Stomach smooth muscle (tissue), 2 donors: Measurements from ENCODE around the gene DERA.
A peak's percentile ranks its signal among the peaks of the same experiment; 100 is the strongest.

ENCODE experiments used
- H3K27ac ChIP-seq: one replicate; pipeline ENCODE4 v1.7.0; 2013; ENCODE audit warnings: mild to moderate bottlenecking, low read length, inconsistent platforms
- H3K27me3 ChIP-seq, 2 donors: one replicate each; pipeline ENCODE4 v1.7.0; 2013; ENCODE audit warnings: low read length in 2 of 2; ENCODE audit not compliant: insufficient read depth in 2 of 2, control insufficient read depth in 1 of 2
- H3K36me3 ChIP-seq, 2 donors: one replicate each; pipeline ENCODE4 v1.7.0; 2013; ENCODE audit warnings: low read length in 2 of 2; ENCODE audit not compliant: control insufficient read depth in 2 of 2, insufficient read depth in 2 of 2
- H3K4me1 ChIP-seq: one replicate; pipeline ENCODE4 v1.7.0; 2013; ENCODE audit warnings: low read length; ENCODE audit not compliant: control insufficient read depth, insufficient read depth
- H3K4me3 ChIP-seq, 2 donors: one replicate each; pipeline ENCODE4 v1.7.0; 2013; ENCODE audit warnings: low read length in 2 of 2
- H3K9ac ChIP-seq, 2 donors: one replicate each; pipeline ENCODE4 v1.7.0; 2013; ENCODE audit warnings: low read length in 2 of 2, mild to moderate bottlenecking in 1 of 2
- H3K9me3 ChIP-seq, 2 donors: one replicate each; pipeline ENCODE4 v1.7.0; 2013; ENCODE audit warnings: low read length in 2 of 2; ENCODE audit not compliant: control insufficient read depth in 2 of 2
- donor health status: healthy.
- donor health status: Pancreatic carcinoma.

DERA gene

GRCh38 chr12:15882118-15882971 is 28.8 kb upstream of the DERA start, which contains the start of gene STRAP:
STRAP (plus strand) TSS chr12:15882387; CDS start chr12:15882708, 321 bp downstream.
- peaks cover 4% of the 10 kb centered on the region for H3K4me1 ChIP-seq

DNA sequence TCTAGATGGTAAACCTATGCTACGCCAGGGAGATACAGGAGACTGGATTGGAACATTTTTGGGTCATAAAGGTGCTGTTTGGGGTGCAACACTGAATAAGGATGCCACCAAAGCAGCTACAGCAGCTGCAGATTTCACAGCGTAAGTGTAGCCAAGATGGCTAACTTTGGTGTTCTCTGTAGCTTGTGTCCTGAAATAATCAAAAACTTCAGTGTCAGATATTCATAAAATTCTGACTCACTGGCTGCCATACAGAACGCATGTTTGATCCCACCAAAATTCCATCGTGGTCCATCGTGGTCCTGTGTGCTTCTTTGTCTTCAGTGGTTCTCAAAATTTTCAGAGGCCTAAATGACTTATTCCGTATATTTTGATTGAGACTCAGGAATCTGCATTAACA is 27.6 kb upstream of the DERA start:
- peak overlapping the region; percentile 96 for H3K4me3 ChIP-seq
- H3K9me3 ChIP-seq: no peaks in the 10 kb centered on the region
- peak overlapping the region; percentile 21 to 97 for H3K9ac ChIP-seq
- peaks cover 4% of the 10 kb centered on the region for H3K4me1 ChIP-seq
- peaks cover 0 to 8% of the 10 kb centered on the region in 2 donors for H3K36me3 ChIP-seq
- H3K27ac ChIP-seq: peak overlapping the region; percentile 98
- H3K27me3 ChIP-seq: no peaks in the 10 kb centered on the region

More at GRCh38 chr12:15882118-15882971, 28.8 kb upstream of the DERA start, which contains the start of gene STRAP:
- Histone ChIP-seq H3K27ac (peak within 1 kb of the TSS; percentile 98), H3K27me3 (no peaks in the 10 kb centered on the region), H3K4me3 (peak within 1 kb of the TSS; percentile 96), H3K9me3 (no peaks in the 10 kb centered on the region), H3K9ac (peak within 1 kb of the TSS; percentile 97 to 99), H3K36me3 (peaks cover 0 to 8% of the 10 kb centered on the region in 2 donors)

GRCh38 chr12:15886372-15887042 is 24.6 kb upstream of the DERA start:
- Histone ChIP-seq H3K36me3 (peaks cover 4 to 18% of the 10 kb centered on the region in 2 donors), H3K4me1 (peaks cover 4% of the 10 kb centered on the region), H3K27me3 (no peaks in the 10 kb centered on the region), H3K9ac (no peak overlapping the region), H3K4me3 (no peak overlapping the region), H3K9me3 (no peaks in the 10 kb centered on the region), H3K27ac (no peak overlapping the region)

DNA sequence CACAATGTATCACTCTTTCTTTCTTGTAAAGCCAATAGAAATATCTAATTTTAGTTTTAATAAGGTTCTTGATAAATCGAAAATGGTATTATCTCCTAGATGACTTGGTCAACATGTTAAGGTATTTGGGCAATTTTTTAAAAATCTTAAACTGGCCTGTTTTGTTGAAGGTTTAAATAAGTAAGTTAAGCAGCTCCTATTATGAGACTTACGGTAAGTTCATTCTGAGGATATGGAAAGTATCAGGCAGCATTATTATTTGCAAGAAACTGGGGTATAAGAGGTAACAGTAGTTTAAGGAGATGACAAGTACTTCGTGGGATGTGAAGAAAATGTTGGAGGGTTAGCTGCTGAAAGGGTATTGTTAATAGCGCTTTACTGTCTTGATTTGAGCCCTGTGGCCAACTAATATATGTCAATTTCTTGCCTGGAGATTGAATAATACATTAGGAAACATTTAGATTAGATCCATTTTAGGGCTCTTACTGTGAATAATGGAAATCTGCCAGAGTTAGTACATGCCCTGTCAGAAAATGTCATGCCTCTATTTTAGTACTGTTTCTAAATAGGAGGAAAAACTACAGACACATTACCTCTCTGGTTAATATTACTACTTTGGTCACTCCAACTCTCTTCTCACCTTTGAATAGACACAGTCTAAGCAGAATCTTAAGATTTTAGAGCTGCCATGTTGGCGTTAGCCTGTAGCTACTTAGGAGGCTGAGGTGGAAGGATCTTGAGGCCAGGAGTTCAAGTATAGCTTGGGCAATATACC is 23.9 kb upstream of the DERA start:
- Histone ChIP-seq H3K36me3 (peaks cover 4 to 18% of the 10 kb centered on the region in 2 donors), H3K4me1 (peaks cover 4% of the 10 kb centered on the region), H3K9me3 (no peaks in the 10 kb centered on the region), H3K27ac (no peak overlapping the region), H3K27me3 (no peaks in the 10 kb centered on the region), H3K4me3 (no peak overlapping the region), H3K9ac (no peak overlapping the region)

DNA sequence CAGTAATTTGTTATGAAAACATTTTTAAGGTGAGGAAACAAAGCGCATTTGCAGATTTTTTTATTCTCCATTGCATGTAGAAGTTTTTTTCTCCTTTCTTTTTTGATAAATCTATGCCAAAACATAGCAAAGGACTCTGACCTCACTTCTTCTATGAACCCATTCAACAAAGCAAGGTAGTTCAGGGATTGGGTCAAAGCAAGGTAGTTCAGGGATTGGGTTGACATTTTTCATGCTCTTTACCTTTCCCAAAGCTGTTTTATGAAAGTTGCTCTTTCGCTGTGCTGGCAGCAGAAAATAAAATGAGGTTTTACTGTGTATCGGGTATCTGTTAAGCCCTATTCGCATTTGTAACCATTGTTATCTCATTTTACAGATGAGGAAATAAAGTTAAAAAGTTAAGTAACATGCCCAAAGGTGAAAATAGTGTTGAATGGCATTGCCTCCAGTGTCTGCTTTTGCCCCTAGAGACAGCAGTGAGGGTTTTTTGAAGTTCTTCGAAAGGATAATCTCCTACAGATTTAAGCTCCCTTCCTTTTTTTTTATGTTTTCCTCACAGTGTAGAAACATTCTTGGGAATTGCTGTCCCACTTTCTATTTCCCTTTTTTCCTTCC is 18.4 kb upstream of the DERA start:
- no peak overlapping the region for H3K27ac ChIP-seq
- no peak overlapping the region for H3K4me3 ChIP-seq
- H3K9ac ChIP-seq: no peak overlapping the region
- H3K36me3 ChIP-seq: peaks cover 14 to 41% of the 10 kb centered on the region in 2 donors
- H3K27me3 ChIP-seq: no peaks in the 10 kb centered on the region
- H3K9me3 ChIP-seq: no peaks in the 10 kb centered on the region
- no peaks in the 10 kb centered on the region for H3K4me1 ChIP-seq

DNA sequence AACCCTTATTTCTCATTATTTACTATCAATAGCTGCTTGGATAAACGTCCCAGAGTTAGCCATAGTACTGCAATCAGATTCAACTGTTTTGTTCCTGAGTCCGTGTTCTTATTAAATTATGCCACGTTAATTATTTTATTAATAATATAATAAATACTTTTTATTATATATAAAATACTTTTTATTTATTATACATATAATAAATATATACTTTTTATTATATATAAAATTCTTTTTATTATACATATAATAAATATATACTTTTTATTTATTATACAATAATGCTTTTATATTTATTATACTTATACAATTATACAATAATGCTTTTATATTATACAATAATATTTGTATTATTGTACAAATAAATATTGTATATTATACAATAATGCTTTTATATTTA is 17.9 kb upstream of the DERA start:
- Histone ChIP-seq H3K4me1 (no peaks in the 10 kb centered on the region), H3K9me3 (no peaks in the 10 kb centered on the region), H3K27ac (no peak overlapping the region), H3K9ac (no peak overlapping the region), H3K27me3 (no peaks in the 10 kb centered on the region), H3K36me3 (peaks cover 16 to 44% of the 10 kb centered on the region in 2 donors), H3K4me3 (no peak overlapping the region)

DNA sequence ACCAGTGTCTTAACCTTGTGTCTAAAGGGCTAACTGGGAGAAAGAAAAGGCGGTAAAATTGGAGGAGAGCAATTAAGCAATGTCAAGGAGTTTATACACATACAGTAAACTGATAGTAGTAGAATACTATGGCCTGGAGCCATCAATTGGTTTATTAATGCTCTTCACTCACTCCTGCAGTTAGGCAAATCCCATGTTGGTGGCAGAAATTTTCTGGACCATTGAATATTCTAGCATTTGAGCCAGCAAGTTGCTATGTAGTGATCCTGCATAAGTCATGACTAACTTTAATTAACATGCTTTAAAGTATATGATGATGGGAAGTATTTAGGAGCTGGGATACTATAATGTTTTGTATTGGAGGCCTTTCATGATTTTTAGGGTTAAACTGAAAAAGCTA is 14.3 kb upstream of the DERA start:
- H3K9me3 ChIP-seq: no peaks in the 10 kb centered on the region
- no peak overlapping the region for H3K9ac ChIP-seq
- no peak overlapping the region for H3K27ac ChIP-seq
- H3K27me3 ChIP-seq: no peaks in the 10 kb centered on the region
- H3K4me3 ChIP-seq: no peak overlapping the region
- no peaks in the 10 kb centered on the region for H3K4me1 ChIP-seq
- peaks cover 17 to 35% of the 10 kb centered on the region in 2 donors for H3K36me3 ChIP-seq

- no peak overlapping the region for H3K9ac ChIP-seq
- H3K36me3 ChIP-seq: peaks cover 18 to 38% of the 10 kb centered on the region in 2 donors
- no peak overlapping the region for H3K27ac ChIP-seq
- H3K4me1 ChIP-seq: no peaks in the 10 kb centered on the region
- H3K9me3 ChIP-seq: no peaks in the 10 kb centered on the region
- no peaks in the 10 kb centered on the region for H3K27me3 ChIP-seq
- no peak overlapping the region for H3K4me3 ChIP-seq
Observed at GRCh38 chr12:15897433-15897832, 13.7 kb upstream of the DERA start.

GRCh38 chr12:15899282-15899870 is 11.8 kb upstream of the DERA start:
- no peaks in the 10 kb centered on the region for H3K4me1 ChIP-seq
- no peak overlapping the region for H3K9ac ChIP-seq
- H3K9me3 ChIP-seq: no peaks in the 10 kb centered on the region
- no peak overlapping the region for H3K27ac ChIP-seq
- H3K36me3 ChIP-seq: peaks cover 30 to 45% of the 10 kb centered on the region in 2 donors
- H3K27me3 ChIP-seq: no peaks in the 10 kb centered on the region
- no peak overlapping the region for H3K4me3 ChIP-seq
